Fibroblast of lung (primary cell): Measurements from ENCODE around the gene SLC6A19.

ENCODE experiments used
- CTCF ChIP-seq, 2 donors: IDR thresholded peaks in 1 of 2; conservative IDR thresholded peaks in 1 of 2; 1 replicate in 1 of 2; 2 replicates in 1 of 2; pipeline ENCODE4 v1.5.1; 2011 to 2012; ENCODE audit warnings: low read length in 2 of 2, control low read depth in 1 of 2, inconsistent platforms in 1 of 2, low read depth in 1 of 2, mild to moderate bottlenecking in 1 of 2
- EZH2 ChIP-seq: IDR thresholded peaks from 2 replicates; pipeline ENCODE4 v1.5.1; 2012; ENCODE audit warnings: low read length, control low read depth, mild to moderate bottlenecking; ENCODE audit errors: missing control alignments

DNA sequence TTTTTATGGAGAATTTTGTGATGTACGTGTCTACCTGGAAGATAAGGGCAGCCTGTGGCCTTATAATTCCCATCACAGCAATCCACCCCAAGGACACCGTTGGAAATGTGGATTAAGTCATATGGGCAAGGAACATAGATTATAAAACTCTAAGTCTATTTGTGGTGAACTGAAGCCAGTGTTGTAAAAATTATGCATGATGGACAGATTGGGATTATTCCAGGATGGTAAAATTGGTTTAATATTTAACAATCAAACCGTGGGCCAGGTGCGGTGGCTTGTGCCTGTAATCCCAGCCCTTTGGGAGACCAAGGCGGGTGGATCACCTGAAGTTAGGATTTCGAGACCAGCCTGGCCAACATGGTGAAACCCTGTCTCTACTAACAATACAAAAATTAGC is 12.9 kb upstream of the SLC6A19 start:
- TF ChIP-seq CTCF (conservative IDR thresholded peaks at IDR 0.05 in 1 of 2, IDR thresholded peaks at IDR 0.05 in 1 of 2; ENCODE audit: low read depth in 1 of 2, low read length in 2 of 2) (no peak), EZH2 (no peak)
